HG03575 (cell line): ENCODE data around the gene UBXN6.

ENCODE experiments used
- ATAC-seq: cut with Tn5 transposase; IDR thresholded peaks from one replicate; pipeline ENCODE4 v1.9.1; 2021; ENCODE audit not compliant: unreplicated experiment, insufficient number of reproducible peaks, low FRiP score; ENCODE audit errors: extremely low read depth

Gene UBXN6

DNA sequence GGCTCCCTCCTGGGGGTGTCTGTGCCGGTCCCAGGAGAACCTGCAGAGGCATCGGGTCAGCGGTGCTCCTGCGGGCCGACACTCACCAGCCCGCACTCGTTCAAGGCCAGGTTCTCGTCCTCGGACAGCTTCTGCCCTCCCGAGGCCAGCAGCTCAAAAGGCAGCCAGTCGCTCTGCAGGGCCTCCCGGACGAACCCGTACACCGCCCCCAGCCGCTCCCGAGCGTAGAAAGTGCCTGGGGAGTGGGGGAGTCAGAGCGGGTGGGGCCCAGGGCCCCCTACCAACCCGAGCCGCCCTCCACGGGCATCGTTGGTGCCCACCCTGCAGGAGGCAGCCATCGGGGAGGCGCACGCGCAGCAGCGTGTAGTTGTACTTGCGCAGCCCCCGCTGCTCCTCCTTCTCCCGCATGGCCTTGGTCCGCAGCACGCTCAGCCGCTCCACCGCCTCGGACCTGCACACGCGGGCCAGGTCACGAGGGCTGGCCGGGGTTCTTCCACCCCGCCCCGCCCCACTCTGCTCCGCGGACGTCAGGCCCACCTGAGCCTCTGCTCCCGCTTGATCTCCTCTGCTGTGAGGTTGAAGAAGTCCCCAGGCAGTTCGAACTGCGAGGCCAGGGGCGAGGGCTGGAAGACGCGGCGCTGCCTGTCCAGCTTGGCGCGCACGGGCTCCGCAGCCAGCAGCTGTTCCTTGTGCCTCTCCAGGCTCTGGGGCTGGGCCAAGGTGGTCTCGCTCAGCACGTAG lies 11.5 kb downstream of the UBXN6 start:
- ATAC-seq: no peak

DNA sequence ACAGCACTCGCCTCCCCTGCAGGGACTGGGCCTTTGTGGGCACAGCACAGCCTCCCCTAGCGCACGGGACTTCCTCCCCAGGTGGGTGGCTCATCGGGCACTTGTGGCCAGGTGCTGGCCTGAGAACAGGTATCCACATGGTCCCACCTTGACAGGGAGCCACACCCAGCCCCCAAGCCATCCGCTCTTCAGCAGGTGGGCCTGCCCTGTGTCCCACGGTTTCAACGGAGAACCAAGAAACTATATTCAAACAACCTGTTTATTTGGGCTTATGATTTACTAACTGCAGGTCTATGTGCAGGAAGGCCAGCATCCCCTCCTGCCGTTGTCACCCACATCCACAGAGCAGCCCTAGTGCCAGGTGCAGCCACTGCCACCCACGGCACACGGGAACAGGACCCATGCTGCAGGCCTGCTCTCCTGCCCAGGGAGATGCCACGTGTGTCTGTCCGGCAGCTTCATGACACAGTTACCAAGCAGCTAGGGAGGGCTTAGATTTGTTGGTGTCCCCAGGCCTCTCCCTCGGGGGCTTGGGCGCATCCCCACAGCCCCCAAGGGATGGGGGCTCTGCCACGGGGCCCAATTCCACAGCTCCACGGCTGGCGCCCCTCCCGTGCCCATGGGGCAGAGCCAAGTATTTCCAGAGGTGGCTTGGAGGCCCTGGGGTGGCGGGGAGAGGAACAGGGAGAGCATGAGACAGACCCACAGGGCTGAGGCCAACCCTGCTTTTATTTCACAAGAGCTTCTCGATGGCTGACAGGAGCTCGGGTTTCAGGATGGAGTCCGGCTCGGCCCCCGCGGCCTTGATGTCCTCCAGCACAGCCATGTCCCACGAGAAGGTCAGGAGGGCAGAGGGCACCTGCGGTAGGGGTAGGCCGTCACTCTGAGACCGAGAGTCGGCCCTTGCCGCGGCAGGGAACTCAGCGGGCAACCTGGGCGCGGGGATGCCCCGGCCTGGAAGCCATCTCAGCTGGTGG lies 12.5 kb downstream of the UBXN6 start:
- ATAC-seq: no peak

- ATAC-seq: no peak
These were observed 13.4 kb downstream of the UBXN6 start for GRCh38 chr19:4443966-4444764.

DNA sequence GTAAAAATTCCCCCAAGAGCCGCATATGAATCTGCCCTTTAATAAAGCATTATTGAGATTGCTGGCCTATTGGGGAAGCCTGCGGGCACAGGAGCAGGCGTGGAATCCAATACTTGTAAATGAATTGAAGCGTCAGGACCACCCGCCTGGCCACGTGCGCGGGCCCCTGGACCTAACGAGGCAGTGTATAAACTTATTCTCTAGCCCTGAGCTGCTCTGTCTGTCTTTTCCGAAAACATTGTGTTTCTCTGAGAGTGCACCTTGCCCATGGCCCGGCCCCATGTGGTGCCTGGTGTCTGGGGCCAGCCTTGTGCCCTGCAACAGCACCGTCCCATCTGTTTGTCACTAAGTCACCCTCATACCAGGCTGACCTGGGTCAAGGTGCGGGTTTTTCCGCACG lies 14.4 kb downstream of the UBXN6 start:
- ATAC-seq: no peak

DNA sequence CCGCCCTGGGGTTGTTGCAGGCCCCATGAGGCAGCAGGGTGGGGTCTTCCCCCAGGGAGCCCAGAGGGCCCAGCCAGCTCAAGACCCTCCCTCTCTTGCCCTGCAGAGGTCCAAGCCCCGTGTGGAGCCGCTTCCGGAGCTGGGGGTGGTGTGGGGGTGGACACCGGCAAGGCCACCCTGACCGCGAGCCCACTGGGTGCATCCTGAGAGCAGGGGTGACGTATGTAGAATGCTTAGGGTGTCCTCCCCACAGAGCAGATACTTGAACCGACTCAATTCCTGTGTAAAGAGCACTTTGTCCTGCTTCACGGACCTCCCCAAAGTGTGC lies 14.8 kb downstream of the UBXN6 start:
- no peak for ATAC-seq

DNA sequence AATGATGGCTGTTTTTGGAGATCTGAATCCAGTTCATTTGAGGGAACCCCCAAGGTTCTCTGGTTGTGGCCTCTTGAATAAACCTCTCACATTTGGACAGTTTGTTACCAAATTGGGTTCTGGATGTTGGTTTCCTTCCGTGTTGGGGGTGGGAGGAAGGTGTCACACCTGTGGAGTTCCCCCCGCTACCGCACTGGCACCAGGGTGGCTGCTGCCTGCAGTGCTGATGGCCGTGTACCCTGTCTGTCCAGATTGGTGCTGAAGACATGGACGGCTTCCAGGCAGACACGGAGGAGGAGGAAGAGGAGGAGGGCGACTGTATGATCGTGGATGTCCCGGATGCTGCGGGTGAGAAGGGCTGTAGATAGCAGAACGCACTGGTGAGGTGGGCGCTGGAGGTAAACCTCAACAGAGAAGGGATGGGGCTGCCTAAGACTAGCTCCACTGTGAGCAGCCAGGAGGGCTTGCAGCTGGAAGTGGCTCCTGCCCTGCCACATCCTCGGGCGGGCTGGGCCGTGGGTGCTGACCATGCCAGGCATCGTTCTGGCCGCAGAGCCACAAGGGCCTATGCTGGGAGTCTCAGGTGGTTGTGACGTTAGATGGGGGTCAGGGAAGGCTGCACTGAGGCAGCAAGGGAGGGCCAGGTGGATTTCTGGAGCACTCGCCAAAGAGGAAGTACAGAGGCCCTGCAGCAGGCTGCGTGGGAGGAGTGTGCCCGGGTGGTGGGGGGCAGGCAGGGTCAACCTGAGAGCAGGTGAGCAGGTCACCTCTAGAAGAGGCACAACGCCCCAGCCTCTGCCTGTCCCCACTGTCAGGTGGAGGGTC lies 15.4 kb downstream of the UBXN6 start:
- ATAC-seq: no peak

DNA sequence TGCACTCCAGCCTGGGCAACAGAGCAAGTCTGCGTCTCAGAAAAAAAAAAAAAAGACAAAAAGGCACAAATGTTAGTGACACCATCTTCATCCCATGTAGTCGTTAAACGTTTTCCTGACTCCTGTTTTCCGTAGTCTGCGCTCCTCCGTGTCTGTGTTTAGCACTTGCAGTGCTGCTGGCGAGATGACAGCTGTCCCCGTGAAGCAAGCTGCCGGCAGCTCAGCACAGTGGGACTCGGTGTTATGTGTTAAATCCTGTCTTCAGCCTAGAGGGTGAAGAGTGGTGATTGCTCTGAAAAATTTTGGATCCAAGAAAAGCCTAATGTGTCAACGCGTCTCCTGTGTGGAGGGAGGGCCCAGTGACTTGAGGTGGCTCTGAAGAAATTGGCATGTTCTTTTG lies 18.4 kb downstream of the UBXN6 start:
- no peak for ATAC-seq

- ATAC-seq: no peak
These were observed 20.5 kb downstream of the UBXN6 start for GRCh38 chr19:4437103-4437502.

GRCh38 chr19:4436231-4436630 lies 21.4 kb downstream of the UBXN6 start:
- ATAC-seq: no peak

- ATAC-seq: no peak
These were observed 23.2 kb downstream of the UBXN6 start for GRCh38 chr19:4434391-4434790.

- ATAC-seq: no peak
These were observed 24.6 kb downstream of the UBXN6 start for GRCh38 chr19:4432918-4433506.

GRCh38 chr19:4431808-4432674 lies 25.6 kb downstream of the UBXN6 start:
- ATAC-seq: no peak

- no peak for ATAC-seq
These were observed 26.3 kb downstream of the UBXN6 start for GRCh38 chr19:4431296-4431695.

DNA sequence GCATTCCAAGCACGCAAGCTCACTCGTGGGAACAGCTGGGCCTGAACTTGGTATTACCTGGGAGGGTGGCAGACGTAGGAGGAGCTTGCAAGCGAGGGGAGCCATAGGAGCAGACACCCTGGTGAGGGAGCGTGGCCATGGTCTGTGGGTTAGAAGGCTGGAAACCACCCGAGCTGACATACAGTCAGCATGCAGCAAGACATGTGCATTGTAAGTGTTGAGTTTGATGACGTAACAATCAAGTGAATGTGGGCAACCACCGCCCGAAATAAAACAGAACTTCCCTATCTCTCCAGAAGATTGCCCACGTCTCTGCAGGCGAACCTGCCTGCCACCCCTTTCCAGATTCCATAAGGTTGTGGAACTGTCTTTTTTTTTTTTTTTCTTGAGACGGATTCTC lies 26.8 kb downstream of the UBXN6 start:
- ATAC-seq: no peak

- ATAC-seq: no peak
These were observed 27.8 kb downstream of the UBXN6 start for GRCh38 chr19:4429771-4430171.

GRCh38 chr19:4429256-4429655 lies 28.3 kb downstream of the UBXN6 start:
- no peak for ATAC-seq

DNA sequence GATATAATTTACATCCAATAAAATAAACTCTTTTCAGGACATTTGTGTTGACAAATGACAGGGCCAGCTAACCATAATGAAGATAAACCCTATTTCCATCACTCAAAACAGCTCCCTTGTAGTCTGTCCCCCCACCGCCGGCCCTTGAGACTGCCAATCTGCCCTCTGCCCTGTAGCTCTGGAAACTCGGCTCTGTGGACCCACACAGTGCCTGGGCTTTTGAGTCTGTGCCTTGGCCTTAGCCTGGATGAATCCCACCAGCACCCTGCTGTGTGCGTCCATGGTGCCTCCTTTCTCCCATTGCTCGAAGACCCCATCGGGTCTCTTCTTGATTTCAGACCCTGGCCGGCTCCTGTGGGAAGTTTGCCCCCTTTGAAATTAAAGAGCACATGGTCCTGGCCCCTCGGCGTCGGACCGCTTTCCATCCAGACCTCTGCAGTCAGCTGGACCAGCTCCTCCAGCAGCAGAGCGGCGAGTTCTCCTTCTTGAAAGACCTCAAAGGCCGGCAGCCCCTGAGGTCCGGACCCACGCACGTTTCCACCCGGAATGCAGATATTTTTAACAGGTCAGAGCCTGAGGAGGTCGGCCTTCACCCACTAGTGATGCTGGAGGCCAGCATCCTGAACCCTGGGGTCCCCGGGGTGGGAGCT lies 29.1 kb downstream of the UBXN6 start:
- ATAC-seq: no peak
